Measurements from ENCODE around the gene ZNF879.
A peak's percentile ranks its signal among the peaks of the same experiment; 100 is the strongest.

The ZNF879 gene

GRCh38 chr5:179023528-179024189 is at the start of gene ZNF879:
ZNF879 (plus strand) TSS chr5:179023804; CDS start chr5:179025005, 1,201 bp downstream.
- peak; percentile 93 for DNase-seq (ENCODE audit: low spot score)

DNA sequence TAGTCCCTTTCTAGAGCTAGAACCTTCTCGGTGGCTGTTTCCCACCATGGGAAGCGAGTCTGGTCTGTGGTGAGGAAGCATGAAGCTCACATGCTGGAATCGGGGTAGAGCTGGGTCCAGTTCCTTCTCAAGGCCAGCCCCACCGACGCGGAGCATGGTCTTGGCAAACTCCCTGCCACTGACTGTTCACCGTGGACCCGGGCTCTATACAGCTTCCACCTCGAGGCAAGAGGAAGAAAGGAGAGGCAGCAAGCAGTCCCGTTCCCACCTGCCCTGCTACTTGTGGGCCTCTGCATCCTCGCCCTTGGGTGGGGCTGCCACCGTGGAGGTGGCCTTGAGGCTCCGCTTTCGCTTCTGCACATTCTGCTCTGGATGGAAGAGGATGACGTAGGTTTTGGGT is 42.2 kb upstream of the ZNF879 start:
- no peak for DNase-seq (ENCODE audit: low spot score)

- no peak for DNase-seq (ENCODE audit: low spot score)
Measured at GRCh38 chr5:178982941-178983340, 40.7 kb upstream of the ZNF879 start.

- DNase-seq (ENCODE audit: low spot score), result no peak
Measured at GRCh38 chr5:178983728-178984127, 39.9 kb upstream of the ZNF879 start.

DNA sequence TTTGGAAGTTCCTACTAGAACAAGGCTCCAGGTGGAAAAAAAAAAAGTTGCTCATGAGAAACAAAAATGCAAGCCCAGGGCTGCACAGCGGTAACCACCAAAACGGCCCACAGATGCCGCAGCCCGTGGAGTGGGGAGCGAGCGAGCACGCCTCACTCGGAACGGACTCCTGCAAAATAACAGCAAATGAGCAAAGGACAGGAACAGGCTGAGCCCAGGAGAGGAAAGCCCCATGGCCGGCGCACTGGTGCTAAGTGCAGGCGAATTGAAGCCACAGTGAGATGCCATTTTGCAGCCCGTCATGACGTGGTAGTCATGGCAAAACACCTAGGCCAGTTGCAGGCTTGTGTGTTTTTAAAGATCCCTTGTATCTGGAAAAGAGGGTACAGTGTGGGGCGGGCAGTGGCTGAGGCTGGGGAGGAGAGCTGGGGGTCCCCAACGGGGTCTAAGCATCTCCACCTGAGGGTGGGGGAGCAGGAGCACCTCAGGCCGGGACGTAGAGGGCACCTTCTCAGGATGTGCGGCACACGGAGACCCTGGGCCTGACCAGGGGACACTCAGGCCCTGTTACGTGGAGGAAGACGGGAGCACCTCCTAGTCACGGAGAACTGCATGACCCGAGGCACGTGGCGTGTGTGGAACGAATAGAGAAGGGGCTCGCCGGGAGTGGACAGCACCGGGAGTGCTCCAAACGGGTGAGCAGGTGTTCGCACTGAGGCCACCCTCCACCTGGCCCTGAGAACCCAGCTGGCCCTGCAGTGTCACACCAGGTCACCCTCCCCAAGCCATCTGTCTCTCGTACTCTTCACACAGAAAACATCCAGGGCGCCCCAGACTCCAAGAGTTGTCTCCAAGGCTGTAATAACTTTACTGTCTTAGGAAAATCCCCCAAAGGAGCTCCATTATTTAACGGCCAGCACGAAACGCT is 39.2 kb upstream of the ZNF879 start:
- no peak for DNase-seq (ENCODE audit: low spot score)

DNA sequence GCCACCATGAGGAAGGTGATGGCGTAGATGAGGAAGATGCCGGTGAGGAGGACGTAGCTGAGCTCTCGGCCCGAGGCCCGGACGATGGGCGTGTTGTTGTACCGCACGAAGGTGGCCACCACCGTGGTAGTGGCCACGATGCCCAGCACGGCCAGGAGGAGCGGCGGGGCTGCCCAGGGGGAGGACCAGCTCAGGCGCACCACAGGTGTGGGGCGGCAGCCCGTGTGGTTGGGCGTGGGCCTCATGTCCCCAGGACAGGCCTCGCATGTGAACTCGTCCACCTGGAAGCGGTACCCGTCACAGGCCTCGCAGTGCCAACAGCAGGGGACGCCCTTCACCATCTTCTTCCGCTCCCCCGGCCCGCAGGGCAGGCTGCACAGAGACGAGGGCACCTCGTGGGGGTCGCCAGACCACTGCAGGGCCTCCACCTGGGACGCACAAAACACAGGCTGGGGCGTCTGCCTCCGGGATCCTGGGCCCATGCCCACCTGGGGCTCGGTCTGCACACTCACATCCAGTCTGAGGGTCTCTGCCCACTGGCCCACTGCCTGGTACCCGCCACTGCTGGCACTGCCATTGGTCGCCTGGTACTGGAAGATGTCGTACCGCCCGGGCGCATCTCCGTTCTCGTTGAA is 37.2 kb upstream of the ZNF879 start:
- DNase-seq (ENCODE audit: low spot score), result no peak

DNA sequence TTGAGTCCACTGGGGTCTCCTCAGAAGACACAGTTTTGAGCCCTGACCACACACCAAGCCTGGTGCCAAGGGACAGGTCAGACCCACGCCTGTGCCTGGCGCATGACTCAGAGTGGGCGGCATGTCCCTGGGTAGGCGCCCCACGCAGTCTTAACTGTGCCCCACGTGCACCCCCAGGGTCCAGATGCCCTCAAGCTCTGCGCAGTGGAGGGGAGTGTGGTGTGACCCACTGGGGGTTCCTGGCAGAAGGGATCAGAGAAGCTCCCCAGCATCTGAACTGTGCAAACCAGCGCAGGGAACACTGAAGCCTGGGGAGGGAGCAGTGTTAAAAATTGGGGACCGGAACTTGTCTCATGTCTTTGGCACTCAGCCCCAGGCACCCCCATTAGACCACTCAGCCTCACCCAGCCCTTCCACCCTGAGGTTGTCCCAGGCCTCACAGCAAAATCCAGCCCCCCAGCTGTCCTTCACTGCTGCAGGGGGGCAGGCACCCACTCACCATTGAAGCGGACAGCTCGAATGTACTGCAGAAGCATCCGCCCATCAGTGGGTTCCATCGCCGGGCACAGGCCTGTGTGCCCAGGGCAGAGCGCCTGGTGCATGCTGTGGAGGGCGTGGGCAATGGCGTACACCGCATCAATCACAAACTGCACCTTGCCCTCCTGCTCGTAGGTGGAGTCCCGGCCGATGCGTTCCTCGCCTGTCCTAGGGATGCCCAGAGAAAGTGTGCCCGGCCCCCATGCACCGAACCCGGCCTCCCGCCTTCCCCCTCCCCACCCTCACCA is 35.0 kb upstream of the ZNF879 start:
- no peak for DNase-seq (ENCODE audit: low spot score)

- DNase-seq (ENCODE audit: low spot score), result no peak
Measured at GRCh38 chr5:178989311-178989710, 34.3 kb upstream of the ZNF879 start.

DNA sequence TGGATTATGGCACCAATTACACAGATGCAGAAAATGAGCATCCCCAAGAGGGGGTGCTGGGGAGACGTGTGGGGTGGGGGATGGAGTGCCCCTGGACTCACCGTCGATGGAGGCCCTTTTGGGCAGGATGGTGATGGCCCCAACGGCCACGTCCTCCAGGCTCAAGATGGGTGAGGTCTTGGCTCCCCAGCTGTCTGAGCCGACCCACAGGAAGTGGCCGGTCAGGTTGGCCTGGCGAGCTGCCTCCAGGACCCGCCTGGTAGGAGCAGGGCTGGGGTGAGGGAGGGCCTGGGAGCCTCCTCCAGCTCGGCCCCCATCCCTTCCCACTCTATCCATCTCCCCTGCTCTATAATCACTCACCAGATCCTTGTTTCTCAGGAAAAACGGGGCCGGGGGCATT is 33.1 kb upstream of the ZNF879 start:
- no peak for DNase-seq (ENCODE audit: low spot score)

GRCh38 chr5:178991190-178992145 is 32.1 kb upstream of the ZNF879 start:
- DNase-seq (ENCODE audit: low spot score), result no peak

DNA sequence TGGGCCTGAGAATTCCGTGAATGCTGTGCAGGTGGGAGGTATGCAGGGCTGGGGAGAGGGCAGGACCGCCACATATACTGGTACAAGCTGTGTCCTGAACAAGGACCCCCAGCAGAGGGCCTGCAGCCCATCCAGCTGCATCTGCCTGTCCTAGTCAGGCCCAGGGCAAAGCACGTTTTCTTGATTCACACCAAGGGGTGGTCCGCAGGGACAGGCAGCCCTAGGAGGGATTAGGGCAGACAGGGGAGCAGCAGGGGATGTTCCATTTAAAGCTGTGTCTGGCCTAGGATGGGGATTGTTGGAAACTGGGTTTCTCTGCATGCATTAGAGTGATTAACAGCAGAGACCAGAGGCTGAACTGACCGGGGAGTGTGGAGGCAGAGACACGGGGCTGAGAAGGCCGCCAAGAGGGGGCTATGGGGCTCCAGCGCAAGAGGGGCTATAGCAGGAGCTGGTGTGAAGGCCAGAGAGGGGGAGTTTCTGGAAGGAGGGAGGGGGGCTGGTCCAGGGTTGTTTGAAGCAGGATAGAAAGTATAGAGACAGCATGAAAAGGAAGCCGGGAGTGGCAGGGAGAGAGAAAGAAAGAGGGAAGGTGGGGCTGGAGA is 31.2 kb upstream of the ZNF879 start:
- no peak for DNase-seq (ENCODE audit: low spot score)

DNA sequence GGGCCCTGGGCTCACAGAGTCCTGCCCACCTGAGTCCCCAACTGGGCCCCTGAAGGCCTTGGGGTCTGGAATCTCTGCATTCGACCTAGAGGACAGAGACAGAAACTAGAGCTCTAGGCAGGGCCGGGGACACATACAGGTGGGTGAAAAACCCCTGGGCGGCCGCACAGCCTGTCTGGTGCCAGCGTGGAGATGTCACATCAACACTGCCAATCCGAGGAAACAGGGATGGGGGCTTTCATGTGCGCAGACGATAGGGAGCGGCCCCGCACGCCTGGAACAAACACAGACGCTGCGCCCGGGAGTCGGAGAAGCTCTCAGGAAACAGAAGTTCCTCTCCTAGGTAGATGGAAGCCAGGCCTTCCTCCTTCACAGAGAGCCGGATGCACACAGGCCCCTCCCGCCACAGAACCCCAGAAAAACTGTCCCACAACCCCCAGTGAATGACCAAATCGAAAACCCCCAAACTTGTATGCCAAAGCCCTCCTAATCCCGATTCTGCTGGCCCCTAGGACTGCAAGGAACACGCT is 30.3 kb upstream of the ZNF879 start:
- DNase-seq (ENCODE audit: low spot score), result no peak

GRCh38 chr5:178993955-178994579 is 29.5 kb upstream of the ZNF879 start:
- no peak for DNase-seq (ENCODE audit: low spot score)

DNA sequence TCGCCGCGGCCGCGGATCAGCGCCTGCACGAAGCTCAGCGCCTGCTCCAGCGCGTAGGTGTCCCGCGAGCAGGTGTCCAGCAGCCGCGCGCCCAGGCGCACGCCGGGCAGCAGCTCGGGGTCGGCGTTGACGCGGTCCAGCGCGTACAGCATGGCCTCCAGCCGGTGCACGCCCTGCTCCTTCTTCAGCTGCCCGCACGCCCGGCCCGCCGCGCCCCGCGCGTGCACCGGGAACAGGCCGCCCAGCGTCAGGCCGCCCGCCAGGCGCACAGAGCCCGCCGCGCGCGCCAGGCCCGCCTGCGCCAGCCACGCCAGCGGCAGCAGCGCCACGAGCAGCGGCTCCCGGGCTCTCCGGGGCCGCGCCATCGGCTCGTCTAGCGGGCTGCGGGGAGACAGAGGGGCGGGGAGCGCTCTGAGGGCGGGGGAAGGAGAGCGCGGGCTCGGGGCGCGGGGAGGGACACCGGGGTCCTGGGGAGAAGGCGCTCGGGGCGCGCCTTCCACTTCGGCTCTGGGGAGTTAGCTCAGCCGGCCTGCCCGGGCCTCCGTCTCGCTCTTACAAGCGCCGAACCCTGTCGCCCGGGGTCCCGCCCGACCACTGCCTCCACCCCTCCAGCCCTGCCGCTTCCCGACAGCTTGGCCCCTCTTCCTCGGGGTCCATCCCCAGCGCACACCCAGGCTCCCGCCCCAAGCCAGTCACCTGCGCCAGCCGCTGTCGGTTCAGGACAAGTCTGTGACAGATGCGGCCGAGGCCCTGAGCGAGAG is 28.8 kb upstream of the ZNF879 start, which contains the start of gene GRM6:
TSS of gene GRM6 (minus strand) at position 741 of the 761 bp plus-strand sequence. CDS start at position 365, 376 bp downstream.
- no peak for DNase-seq (ENCODE audit: low spot score)

DNA sequence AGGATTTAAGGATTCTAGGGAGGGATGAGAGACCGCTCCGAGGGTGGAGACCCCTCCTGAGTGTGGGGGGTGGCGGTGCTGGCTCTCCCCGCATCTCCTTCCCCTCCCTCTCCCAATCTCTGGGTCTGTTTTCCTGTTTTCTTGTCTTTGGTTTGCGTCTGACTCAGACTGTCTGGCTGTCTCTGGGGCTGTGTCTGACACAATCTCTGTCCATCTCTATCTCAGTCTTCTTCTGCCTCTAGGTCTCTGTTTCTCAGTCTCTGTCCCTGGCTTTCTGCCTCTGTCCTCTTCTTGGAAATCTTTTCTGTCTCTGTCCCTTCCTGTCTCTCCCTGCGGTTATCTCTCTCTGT is 28.3 kb upstream of the ZNF879 start:
- DNase-seq (ENCODE audit: low spot score), result no peak

GRCh38 chr5:178996156-178996555 is 27.4 kb upstream of the ZNF879 start:
- no peak for DNase-seq (ENCODE audit: low spot score)

DNA sequence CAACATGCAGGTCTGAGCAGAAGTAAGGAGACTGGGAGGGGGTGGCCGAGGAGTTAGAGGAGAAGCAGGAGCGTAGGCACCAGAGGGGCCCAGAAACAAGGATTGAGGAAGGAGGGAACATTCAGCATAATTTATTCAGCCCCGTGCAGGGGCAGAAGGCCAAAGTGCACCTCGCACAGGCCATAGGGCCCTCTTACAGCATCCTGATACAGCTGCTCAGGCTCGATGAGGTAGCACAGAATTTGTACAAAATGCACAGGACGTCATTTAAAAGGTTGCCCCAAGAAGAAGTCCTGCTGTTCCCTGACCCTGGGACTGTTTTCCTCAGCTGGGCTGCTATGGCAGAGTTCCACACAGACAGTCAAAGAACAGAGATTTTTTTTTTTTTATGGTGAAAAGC is 26.4 kb upstream of the ZNF879 start:
- no peak for DNase-seq (ENCODE audit: low spot score)

- no peak for DNase-seq (ENCODE audit: low spot score)
Measured at GRCh38 chr5:178998441-178998840, 25.2 kb upstream of the ZNF879 start.

DNA sequence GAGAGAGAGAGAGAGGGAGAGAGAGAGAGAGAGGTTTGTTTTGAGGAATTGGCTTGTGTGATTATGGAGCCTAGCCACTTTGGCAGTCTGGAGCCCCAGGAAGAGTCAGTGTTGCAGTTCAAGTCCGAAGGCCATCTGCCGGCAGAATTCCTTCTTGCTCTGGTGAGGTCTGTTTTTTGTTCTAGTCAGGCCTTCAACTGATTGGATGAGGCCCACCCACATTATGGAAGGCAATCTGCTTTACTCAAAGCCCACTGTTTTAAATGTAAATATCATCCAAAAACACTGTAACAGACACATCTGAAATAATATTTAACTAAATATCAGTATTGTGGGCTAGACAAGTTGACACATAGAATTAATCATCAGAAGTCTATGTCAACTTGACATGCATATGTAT is 17.0 kb upstream of the ZNF879 start:
- no peak for DNase-seq (ENCODE audit: low spot score)
